Naive B cell (primary cell): ENCODE results near the gene LARP6. TPM values are rescaled to one million over a fixed set of nuclear protein-coding genes. Genes with fewer than 3 reads are reported as not detected.

Source experiments
- ATAC-seq, 2 donors: fragments of 150-1000 bp; cut with Tn5 transposase; 2 replicates each; pipeline ENCODE4 v1.10.0; 2021; ENCODE audit warnings: low read depth in 2 of 2, mild to moderate bottlenecking in 2 of 2, moderate library complexity in 2 of 2
- DNase-seq: peaks from one replicate; pipeline ENCODE4 v3.0.0; 2022
- H3K27ac Mint-ChIP-seq, 6 donors: one replicate each; pipeline ENCODE4 v1.8.0; 2020 to 2022; ENCODE audit warnings: mild to moderate bottlenecking in 6 of 6, mixed read lengths in 6 of 6, moderate library complexity in 5 of 6, inconsistent platforms in 2 of 6
- H3K27me3 Mint-ChIP-seq, 3 donors: one replicate each; pipeline ENCODE4 v1.8.0; 2021 to 2022; ENCODE audit warnings: mixed read lengths in 3 of 3, mild to moderate bottlenecking in 1 of 3
- H3K36me3 Mint-ChIP-seq, 2 donors: one replicate each; pipeline ENCODE4 v1.8.0; 2020 to 2022; ENCODE audit warnings: mixed read lengths in 2 of 2, inconsistent platforms in 1 of 2, mild to moderate bottlenecking in 1 of 2
- H3K4me1 Mint-ChIP-seq, 3 donors: one replicate each; pipeline ENCODE4 v1.8.0; 2020 to 2022; ENCODE audit warnings: mixed read lengths in 3 of 3, inconsistent platforms in 1 of 3, mild to moderate bottlenecking in 1 of 3, moderate library complexity in 1 of 3
- H3K4me3 Mint-ChIP-seq, 8 donors: one replicate each; pipeline ENCODE4 v1.8.0; 2020 to 2022; ENCODE audit warnings: mild to moderate bottlenecking in 8 of 8, mixed read lengths in 8 of 8, moderate library complexity in 8 of 8, inconsistent platforms in 2 of 8
- H3K9me3 Mint-ChIP-seq, 7 donors: one replicate each; pipeline ENCODE4 v1.8.0; 2020 to 2022; ENCODE audit warnings: mixed read lengths in 7 of 7, mild to moderate bottlenecking in 5 of 7, inconsistent platforms in 2 of 7, moderate library complexity in 1 of 7
- polyA plus RNA-seq, 6 donors: library from polyadenylated mRNA; unstranded; fragments of 300-500 nt; fragmentation: Illumina TruSeq; gene quantifications; one replicate each; pipeline ENCODE4 v1.2.3, GENCODE V29; 2021; ENCODE audit warnings: low read depth in 6 of 6

The LARP6 gene
- polyA plus RNA-seq: not detected

- H3K4me1 Mint-ChIP-seq: peaks cover 5 to 12% (median 6%) of the 10 kb centered on the region in 3 donors
- peaks cover 60 to 65% (median 65%) of the 10 kb centered on the region in 3 donors for H3K27me3 Mint-ChIP-seq
- peak within 1 kb of the TSS; percentile 76 to 88 (median 84) for H3K4me3 Mint-ChIP-seq
- DNase-seq: peak; percentile 9
- no peaks in the 10 kb centered on the region for H3K36me3 Mint-ChIP-seq
- H3K9me3 Mint-ChIP-seq: no peaks in the 10 kb centered on the region
- peak; percentile 55 to 65 for ATAC-seq
- peak within 1 kb of the TSS in 2 of 6 donors; percentile 66 to 78 for H3K27ac Mint-ChIP-seq
Measured at GRCh38 chr15:70853973-70854665, at the start of gene LARP6. Gene LARP6 (minus strand): TSS chr15:70854157. CDS start chr15:70854088, 69 bp downstream.

GRCh38 chr15:70902107-70902506 is 48.1 kb upstream of the LARP6 start:
- Mint-ChIP-seq H3K27ac (no peak overlapping the region), H3K4me3 (no peak overlapping the region), H3K9me3 (peaks cover 0 to 4% (median under 1%) of the 10 kb centered on the region in 7 donors), H3K27me3 (peaks cover 0 to 28% (median 17%) of the 10 kb centered on the region in 3 donors), H3K36me3 (no peaks in the 10 kb centered on the region), H3K4me1 (no peaks in the 10 kb centered on the region)
- DNase-seq (no peak), ATAC-seq (no peak)

- peak overlapping the region; percentile 88 to 95 (median 90) for H3K4me3 Mint-ChIP-seq
- H3K27ac Mint-ChIP-seq: peak overlapping the region in 4 of 6 donors; percentile 4 to 87 (median 74)
- peaks cover 0 to 2% (median 0%) of the 10 kb centered on the region in 7 donors for H3K9me3 Mint-ChIP-seq
- ATAC-seq: no peak
- H3K27me3 Mint-ChIP-seq: peaks cover 22 to 35% (median 25%) of the 10 kb centered on the region in 3 donors
- H3K36me3 Mint-ChIP-seq: no peaks in the 10 kb centered on the region
- DNase-seq: no peak
- peaks cover 7 to 17% (median 14%) of the 10 kb centered on the region in 3 donors for H3K4me1 Mint-ChIP-seq
Measured at GRCh38 chr15:70892912-70893560, 39.1 kb upstream of the LARP6 start.

GRCh38 chr15:70892002-70892911 is 38.3 kb upstream of the LARP6 start, which contains the start of the genes LRRC49 and THAP10:
Gene LRRC49 (plus strand): TSS chr15:70892826. CDS start chr15:70892895, 69 bp downstream.
Gene THAP10 (minus strand): TSS chr15:70892433. CDS start chr15:70892272, 161 bp downstream.
- peak within 1 kb of the TSS; percentile 88 to 95 (median 90) for H3K4me3 Mint-ChIP-seq
- no peak for DNase-seq
- peak; percentile 28 to 55 for ATAC-seq
- H3K27me3 Mint-ChIP-seq: peaks cover 22 to 35% (median 25%) of the 10 kb centered on the region in 3 donors
- peak within 1 kb of the TSS in 4 of 6 donors; percentile 65 to 87 (median 78) for H3K27ac Mint-ChIP-seq
- peaks cover 7 to 17% (median 14%) of the 10 kb centered on the region in 3 donors for H3K4me1 Mint-ChIP-seq
- H3K36me3 Mint-ChIP-seq: no peaks in the 10 kb centered on the region
- peaks cover 0 to 2% (median 0%) of the 10 kb centered on the region in 7 donors for H3K9me3 Mint-ChIP-seq

GRCh38 chr15:70882361-70882760 is 28.4 kb upstream of the LARP6 start:
- ATAC-seq (no peak), DNase-seq (no peak)
- Mint-ChIP-seq H3K27ac (no peak overlapping the region), H3K4me3 (no peak overlapping the region), H3K36me3 (no peaks in the 10 kb centered on the region), H3K4me1 (no peaks in the 10 kb centered on the region), H3K27me3 (peaks cover 0 to 33% (median 29%) of the 10 kb centered on the region in 3 donors), H3K9me3 (peaks cover 0 to 2% (median 0%) of the 10 kb centered on the region in 7 donors)

- Mint-ChIP-seq H3K4me1 (no peaks in the 10 kb centered on the region), H3K27ac (no peak overlapping the region), H3K4me3 (no peak overlapping the region), H3K27me3 (peaks cover 10 to 48% (median 33%) of the 10 kb centered on the region in 3 donors), H3K9me3 (peaks cover 0 to 2% (median 0%) of the 10 kb centered on the region in 7 donors), H3K36me3 (no peaks in the 10 kb centered on the region)
- no peak for DNase-seq
- ATAC-seq: no peak
Measured at GRCh38 chr15:70880781-70881180, 26.8 kb upstream of the LARP6 start.

GRCh38 chr15:70879401-70879800 is 25.4 kb upstream of the LARP6 start:
- H3K4me3 Mint-ChIP-seq: no peak overlapping the region
- no peaks in the 10 kb centered on the region for H3K4me1 Mint-ChIP-seq
- DNase-seq (no peak), ATAC-seq (no peak)
- peaks cover 0 to 2% (median 0%) of the 10 kb centered on the region in 7 donors for H3K9me3 Mint-ChIP-seq
- no peak overlapping the region for H3K27ac Mint-ChIP-seq
- no peaks in the 10 kb centered on the region for H3K36me3 Mint-ChIP-seq
- peaks cover 11 to 62% (median 36%) of the 10 kb centered on the region in 3 donors for H3K27me3 Mint-ChIP-seq

GRCh38 chr15:70876683-70877082 is 22.7 kb upstream of the LARP6 start:
- Mint-ChIP-seq H3K4me1 (no peaks in the 10 kb centered on the region), H3K27ac (peak overlapping the region in 1 of 6 donors; percentile 4), H3K36me3 (no peaks in the 10 kb centered on the region), H3K4me3 (no peak overlapping the region), H3K27me3 (peaks cover 18 to 64% (median 33%) of the 10 kb centered on the region in 3 donors), H3K9me3 (peaks cover 0 to 7% (median 3%) of the 10 kb centered on the region in 7 donors)
- no peak for ATAC-seq
- DNase-seq: no peak

GRCh38 chr15:70876011-70876410 is 22.1 kb upstream of the LARP6 start:
- Mint-ChIP-seq H3K27me3 (peaks cover 18 to 64% (median 33%) of the 10 kb centered on the region in 3 donors), H3K9me3 (peaks cover 0 to 7% (median 3%) of the 10 kb centered on the region in 7 donors), H3K4me3 (no peak overlapping the region), H3K36me3 (no peaks in the 10 kb centered on the region), H3K27ac (peak overlapping the region in 1 of 6 donors; percentile 40), H3K4me1 (no peaks in the 10 kb centered on the region)
- no peak for ATAC-seq
- no peak for DNase-seq

- H3K27me3 Mint-ChIP-seq: peaks cover 19 to 61% (median 29%) of the 10 kb centered on the region in 3 donors
Measured at GRCh38 chr15:70875001-70875782, 21.2 kb upstream of the LARP6 start.

GRCh38 chr15:70873232-70874054 is 19.5 kb upstream of the LARP6 start:
- Mint-ChIP-seq H3K4me1 (no peaks in the 10 kb centered on the region), H3K36me3 (no peaks in the 10 kb centered on the region), H3K9me3 (peaks cover 0 to 10% (median 3%) of the 10 kb centered on the region in 7 donors), H3K4me3 (no peak overlapping the region), H3K27me3 (peaks cover 23 to 52% (median 25%) of the 10 kb centered on the region in 3 donors), H3K27ac (no peak overlapping the region)
- ATAC-seq (no peak), DNase-seq (no peak)

More at GRCh38 chr15:70875001-70875782, 21.2 kb upstream of the LARP6 start:
- peaks cover 0 to 10% (median 3%) of the 10 kb centered on the region in 7 donors for H3K9me3 Mint-ChIP-seq
- no peak overlapping the region for H3K27ac Mint-ChIP-seq
- H3K4me3 Mint-ChIP-seq: no peak overlapping the region
- DNase-seq (no peak), ATAC-seq (no peak)
- H3K36me3 Mint-ChIP-seq: no peaks in the 10 kb centered on the region
- no peaks in the 10 kb centered on the region for H3K4me1 Mint-ChIP-seq
